ENCODE results near the gene RABL3. TPM values are rescaled to one million over a fixed set of nuclear protein-coding genes. Genes with fewer than 3 reads are reported as not detected.

Gene RABL3
- total and polyA plus RNA-seq, 2 of the 13 experiments (the other 11 are each of a cell fraction or from before 2014, with no cell fraction given) = 4.8 to 31.9 TPM

GRCh38 chr3:120645083-120645845, 97.1 kb downstream of the RABL3 start:
- H4K20me1 ChIP-seq (ENCODE audit: insufficient read depth, low read length) = no peaks in the 10 kb centered on the region
- CTCF ChIA-PET (ENCODE audit: low intra/inter-chr PET ratio, low total read pairs) = no interaction called here
- H3K9me3 ChIP-seq (ENCODE audit: low read length) = no peaks in the 10 kb centered on the region
- DNase-seq (ENCODE audit: low spot score) (no peak), FAIRE-seq (no peak), ATAC-seq (no peak)
- intact Hi-C loops (cut with micrococcal nuclease; ENCODE audit: unreplicated experiment) = no loop called here
- BruUV-seq (replicated peaks) = no TSS peak
- in situ Hi-C loops (cut with HindIII; ENCODE audit: extremely low pct_ligation_motif_present, low pct_unique_long_range_greater_than_20kb) = no loop called here
- no peak overlapping the region for H3K27ac ChIP-seq (ENCODE audit: extremely low read length, insufficient read depth, low read length)
- 99% methylated on average over 5 of the region's 5 CpGs for WGBS (ENCODE audit: low lambda C conversion rate)
- H3K4me2 ChIP-seq (ENCODE audit: low read depth, low read length) = no peak overlapping the region
- H3K9ac ChIP-seq (ENCODE audit: insufficient read depth, low read depth, low read length) = no peak overlapping the region
- peaks cover 10% of the 10 kb centered on the region for H3K4me1 ChIP-seq (ENCODE audit: insufficient read depth, low read length)
- no peaks in the 10 kb centered on the region for H3K79me2 ChIP-seq (ENCODE audit: insufficient read depth, low read length)
- H3K36me3 ChIP-seq (replicated peaks in 1 of 2; ENCODE audit: control insufficient read depth in 1 of 2, insufficient read depth in 2 of 2, low read length in 2 of 2) = peaks cover 48 to 89% of the 10 kb centered on the region in 2 experiments
- no peak overlapping the region for H2AFZ ChIP-seq (ENCODE audit: low read length)
- H3K27me3 ChIP-seq (ENCODE audit: control insufficient read depth in 1 of 2, insufficient read depth in 2 of 2, low read length in 2 of 2) = no peaks in the 10 kb centered on the region
- no peak overlapping the region for H3K4me3 ChIP-seq (replicated peaks in 1 of 3; ENCODE audit: insufficient read depth in 1 of 3, low read depth in 2 of 3, low read length in 3 of 3)
- POLR2A ChIA-PET = interaction anchor here (1.5 kb wide), 1 partner anchor 33 kb away, joined by 4 read pairs; no protein-coding TSS in a partner anchor
- no peak for TF ChIP-seq HDAC2 (CRISPR knock-in tag; IDR thresholded peaks at IDR 0.05)
- no peak for TF ChIP-seq WIZ (CRISPR knock-in tag; IDR thresholded peaks at IDR 0.05)
- TF ChIP-seq TBX3 (IDR thresholded peaks at IDR 0.05; ENCODE audit: borderline replicate concordance) = no peak
- TF ChIP-seq ZNF530 (CRISPR knock-in tag; IDR thresholded peaks at IDR 0.05; ENCODE audit: low read depth) = no peak
- TF ChIP-seq ZNF556 (CRISPR knock-in tag; IDR thresholded peaks at IDR 0.05; ENCODE audit: borderline replicate concordance) = no peak
- no peak for TF ChIP-seq RFX3 (CRISPR knock-in tag; IDR thresholded peaks at IDR 0.05)

GRCh38 chr3:120642368-120642948, 99.9 kb downstream of the RABL3 start:
- peaks cover 46 to 90% of the 10 kb centered on the region in 2 experiments for H3K36me3 ChIP-seq (replicated peaks in 1 of 2; ENCODE audit: control insufficient read depth in 1 of 2, insufficient read depth in 2 of 2, low read length in 2 of 2)
- BruUV-seq (replicated peaks) = no TSS peak
- no peaks in the 10 kb centered on the region for H3K27me3 ChIP-seq (ENCODE audit: control insufficient read depth in 1 of 2, insufficient read depth in 2 of 2, low read length in 2 of 2)
- no peak for FAIRE-seq
- H4K20me1 ChIP-seq (ENCODE audit: insufficient read depth, low read length) = no peaks in the 10 kb centered on the region
- no peaks in the 10 kb centered on the region for H3K9me3 ChIP-seq (ENCODE audit: low read length)
- no peak for DNase-seq (ENCODE audit: low spot score)
- ChIA-PET CTCF (ENCODE audit: low intra/inter-chr PET ratio, low total read pairs) (no interaction called here), POLR2A (interaction anchor here (1.0 kb wide), 2 partner anchors 36 to 46 kb away, joined by 3 to 4 read pairs; partner anchors contain the start of gene NDUFB4)
- in situ Hi-C loops (cut with HindIII; ENCODE audit: extremely low pct_ligation_motif_present, low pct_unique_long_range_greater_than_20kb) (no loop called here), intact Hi-C loops (cut with micrococcal nuclease; ENCODE audit: unreplicated experiment) (no loop called here)
- H3K4me1 ChIP-seq (ENCODE audit: insufficient read depth, low read length) = no peaks in the 10 kb centered on the region
- TF ChIP-seq YEATS4 (CRISPR knock-in tag; IDR thresholded peaks at IDR 0.05; ENCODE audit: borderline replicate concordance) (no peak), ZNF788 (CRISPR knock-in tag; IDR thresholded peaks at IDR 0.05; ENCODE audit: borderline replicate concordance) (no peak), GTF3A (CRISPR knock-in tag; conservative IDR thresholded peaks at IDR 0.05) (no peak), ZNF589 (CRISPR knock-in tag; conservative IDR thresholded peaks at IDR 0.05) (no peak), ZFP91 (CRISPR knock-in tag; IDR thresholded peaks at IDR 0.05; ENCODE audit: borderline replicate concordance) (no peak), ZNF883 (CRISPR knock-in tag; IDR thresholded peaks at IDR 0.05; ENCODE audit: not compliant biosample characterization) (no peak), KLF11 (CRISPR knock-in tag; IDR thresholded peaks at IDR 0.05) (no peak), TCF7L2 (IDR thresholded peaks at IDR 0.05; ENCODE audit: low read depth, low read length) (no peak), ZSCAN25 (CRISPR knock-in tag; IDR thresholded peaks at IDR 0.05) (no peak)
- no peak overlapping the region for H3K27ac ChIP-seq (ENCODE audit: extremely low read length, insufficient read depth, low read length)
- no peak overlapping the region for H3K4me3 ChIP-seq (replicated peaks in 1 of 3; ENCODE audit: insufficient read depth in 1 of 3, low read depth in 2 of 3, low read length in 3 of 3)
- no peak overlapping the region for H3K9ac ChIP-seq (ENCODE audit: insufficient read depth, low read depth, low read length)
- no peak overlapping the region for H3K4me2 ChIP-seq (ENCODE audit: low read depth, low read length)
- H2AFZ ChIP-seq (ENCODE audit: low read length) = no peak overlapping the region
- H3K79me2 ChIP-seq (ENCODE audit: insufficient read depth, low read length) = no peaks in the 10 kb centered on the region
- ATAC-seq = peak; percentile 45
- WGBS (ENCODE audit: low lambda C conversion rate) = 95% methylated on average over 4 of the region's 4 CpGs

Measured in HepG2 (cell line).